Right lobe of liver (tissue), 4 donors: ENCODE results near the gene TCFL5.

ENCODE experiments used
- POLR2A ChIP-seq: fragments of 450-650 bp; IDR thresholded peaks from one replicate; pipeline ENCODE4 v1.6.1; 2017; ENCODE audit warnings: antibody characterized with exemption, mild to moderate bottlenecking
- TF ChIP-seq, protein P1 (sequence below), 4 donors: fragments of 200-600 bp in 3 of 4; fragments of 450-650 bp in 1 of 4; IDR thresholded peaks; one replicate each; pipeline versions ENCODE4 v1.5.1 to v1.8.0; 2016 to 2022; ENCODE audit warnings: antibody characterized with exemption in 4 of 4, mild to moderate bottlenecking in 2 of 4
- donor health status: DM: no; HTN: no; CAD: no.
- donor health status: DM: no; HTN: no; CAD: no.
- donor health status: DM: no; HTN: yes; CAD: no.

DNA sequence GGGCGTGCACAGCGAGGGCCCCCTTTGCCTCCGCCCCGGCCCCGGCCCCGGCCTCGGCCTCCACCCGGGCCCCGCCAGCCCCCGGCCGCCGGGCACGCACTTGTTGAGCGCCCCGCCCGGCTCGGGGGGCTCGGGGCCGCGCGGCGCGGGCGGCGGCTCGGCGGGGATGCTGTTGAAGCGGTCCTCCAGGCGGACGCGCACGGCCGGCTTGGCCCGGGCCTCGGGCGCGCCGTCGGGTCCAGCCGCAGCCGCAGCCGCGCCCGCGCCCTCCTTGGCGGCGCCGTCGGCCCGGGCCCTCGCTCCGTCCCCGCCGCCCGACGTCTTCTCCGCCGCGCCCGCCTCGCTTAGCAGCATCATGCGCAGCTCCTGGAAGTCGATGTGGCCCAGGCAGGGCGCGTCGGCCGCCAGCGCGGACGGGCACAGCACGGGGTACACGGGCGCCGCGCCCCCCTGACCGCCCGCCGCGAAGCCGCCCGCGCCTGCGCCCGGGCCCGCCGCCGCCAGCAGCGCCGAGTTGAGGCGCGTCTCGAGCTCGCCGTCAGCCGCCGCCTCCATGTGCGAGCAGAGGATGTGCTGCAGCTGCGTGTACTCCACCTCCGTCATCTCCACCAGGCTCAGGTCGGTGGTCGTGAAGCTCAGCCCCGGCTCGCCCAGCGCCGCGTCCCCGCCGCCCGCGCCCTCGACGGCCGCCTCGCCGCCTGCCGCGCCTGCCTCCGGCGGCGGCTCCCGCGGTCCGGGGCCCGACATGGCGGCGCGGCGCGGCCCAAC lies 514 bp downstream of the TCFL5 start:
- TF ChIP-seq, protein P1, sequence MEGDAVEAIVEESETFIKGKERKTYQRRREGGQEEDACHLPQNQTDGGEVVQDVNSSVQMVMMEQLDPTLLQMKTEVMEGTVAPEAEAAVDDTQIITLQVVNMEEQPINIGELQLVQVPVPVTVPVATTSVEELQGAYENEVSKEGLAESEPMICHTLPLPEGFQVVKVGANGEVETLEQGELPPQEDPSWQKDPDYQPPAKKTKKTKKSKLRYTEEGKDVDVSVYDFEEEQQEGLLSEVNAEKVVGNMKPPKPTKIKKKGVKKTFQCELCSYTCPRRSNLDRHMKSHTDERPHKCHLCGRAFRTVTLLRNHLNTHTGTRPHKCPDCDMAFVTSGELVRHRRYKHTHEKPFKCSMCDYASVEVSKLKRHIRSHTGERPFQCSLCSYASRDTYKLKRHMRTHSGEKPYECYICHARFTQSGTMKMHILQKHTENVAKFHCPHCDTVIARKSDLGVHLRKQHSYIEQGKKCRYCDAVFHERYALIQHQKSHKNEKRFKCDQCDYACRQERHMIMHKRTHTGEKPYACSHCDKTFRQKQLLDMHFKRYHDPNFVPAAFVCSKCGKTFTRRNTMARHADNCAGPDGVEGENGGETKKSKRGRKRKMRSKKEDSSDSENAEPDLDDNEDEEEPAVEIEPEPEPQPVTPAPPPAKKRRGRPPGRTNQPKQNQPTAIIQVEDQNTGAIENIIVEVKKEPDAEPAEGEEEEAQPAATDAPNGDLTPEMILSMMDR (IDR thresholded peaks at IDR 0.05): no peak
- TF ChIP-seq POLR2A: no peak
